GM12872 (cell line): ENCODE results near the gene FCER1G.
A peak's percentile ranks its signal among the peaks of the same experiment; 100 is the strongest.

Experiments used
- CTCF ChIP-seq: IDR thresholded peaks from 3 replicates; pipeline ENCODE4 v1.5.1; 2011; ENCODE audit warnings: low read depth, mild to moderate bottlenecking, low read length, moderate library complexity; ENCODE audit not compliant: insufficient read depth

FCER1G gene

GRCh38 chr1:161179698-161180097 is 35.4 kb upstream of the FCER1G start:
- no peak for TF ChIP-seq CTCF

- peak; percentile 41; the same call in 1 of the 3 replicates for TF ChIP-seq CTCF
Measured at GRCh38 chr1:161180639-161181038, 34.5 kb upstream of the FCER1G start.

- TF ChIP-seq CTCF, result no peak
Measured at GRCh38 chr1:161182214-161182613, 32.9 kb upstream of the FCER1G start.

GRCh38 chr1:161185282-161185682 is 29.8 kb upstream of the FCER1G start:
- TF ChIP-seq CTCF, result no peak

- no peak for TF ChIP-seq CTCF
Measured at GRCh38 chr1:161185732-161186311, 29.3 kb upstream of the FCER1G start.

GRCh38 chr1:161187311-161187710 is 27.8 kb upstream of the FCER1G start:
- TF ChIP-seq CTCF, result no peak

- TF ChIP-seq CTCF, result no peak
Measured at GRCh38 chr1:161188381-161188780, 26.7 kb upstream of the FCER1G start.
